ENCODE results near the gene KRT84. TPM values are rescaled to one million over a fixed set of nuclear protein-coding genes. Genes with fewer than 3 reads are reported as not detected.

The KRT84 gene
- total RNA-seq, 1 donor from 2014 or later, result not detected

DNA sequence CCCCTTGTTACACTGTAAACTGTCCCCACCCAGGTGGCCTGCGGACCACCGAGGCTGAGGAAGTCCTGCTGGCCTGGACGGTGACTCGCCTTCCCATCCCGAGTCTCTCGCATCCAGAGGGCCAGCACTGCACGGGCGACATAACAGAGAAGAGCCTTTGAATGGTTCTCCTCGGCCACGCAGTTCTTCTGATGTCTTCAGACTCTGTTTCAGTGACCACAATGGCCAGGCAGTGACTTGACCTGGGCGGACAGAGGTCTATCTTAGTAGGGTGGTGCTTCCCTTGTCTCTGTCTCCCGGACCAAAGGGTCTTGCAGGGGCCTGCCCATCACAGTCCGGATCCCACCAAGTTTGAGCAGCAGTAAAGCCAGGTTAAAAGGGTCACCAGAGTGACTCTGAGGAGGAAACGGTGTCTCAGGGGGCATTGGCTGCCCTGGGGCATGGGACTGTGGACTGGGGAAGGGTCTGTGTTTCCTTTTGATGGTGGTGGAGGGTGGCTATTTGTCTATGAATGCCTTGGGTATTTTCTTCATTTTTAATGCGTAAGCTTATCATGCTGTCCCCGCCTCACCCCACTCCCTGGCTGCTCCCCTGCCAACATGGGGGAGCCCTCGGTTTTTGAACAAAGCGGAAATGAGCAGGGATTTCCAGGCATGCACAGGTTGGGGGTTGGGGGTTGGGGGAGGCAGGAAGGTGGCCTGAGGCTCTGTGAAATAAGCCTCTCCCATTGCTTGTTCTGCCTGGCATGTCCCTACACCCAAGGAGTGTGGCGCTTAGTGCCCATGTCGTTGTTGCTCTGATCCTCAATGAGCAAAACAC is 28.5 kb downstream of the KRT84 start:
- TF ChIP-seq, protein P1, sequence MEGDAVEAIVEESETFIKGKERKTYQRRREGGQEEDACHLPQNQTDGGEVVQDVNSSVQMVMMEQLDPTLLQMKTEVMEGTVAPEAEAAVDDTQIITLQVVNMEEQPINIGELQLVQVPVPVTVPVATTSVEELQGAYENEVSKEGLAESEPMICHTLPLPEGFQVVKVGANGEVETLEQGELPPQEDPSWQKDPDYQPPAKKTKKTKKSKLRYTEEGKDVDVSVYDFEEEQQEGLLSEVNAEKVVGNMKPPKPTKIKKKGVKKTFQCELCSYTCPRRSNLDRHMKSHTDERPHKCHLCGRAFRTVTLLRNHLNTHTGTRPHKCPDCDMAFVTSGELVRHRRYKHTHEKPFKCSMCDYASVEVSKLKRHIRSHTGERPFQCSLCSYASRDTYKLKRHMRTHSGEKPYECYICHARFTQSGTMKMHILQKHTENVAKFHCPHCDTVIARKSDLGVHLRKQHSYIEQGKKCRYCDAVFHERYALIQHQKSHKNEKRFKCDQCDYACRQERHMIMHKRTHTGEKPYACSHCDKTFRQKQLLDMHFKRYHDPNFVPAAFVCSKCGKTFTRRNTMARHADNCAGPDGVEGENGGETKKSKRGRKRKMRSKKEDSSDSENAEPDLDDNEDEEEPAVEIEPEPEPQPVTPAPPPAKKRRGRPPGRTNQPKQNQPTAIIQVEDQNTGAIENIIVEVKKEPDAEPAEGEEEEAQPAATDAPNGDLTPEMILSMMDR (IDR thresholded peaks at IDR 0.05; ENCODE audit: insufficient read depth, low read length, poor library complexity, severe bottlenecking), result no peak
- H3K4me3 ChIP-seq (ENCODE audit: low read depth, low read length), result no peak overlapping the region
- no peak for DNase-seq (ENCODE audit: low read depth)
- peaks cover 13% of the 10 kb centered on the region for H3K27me3 ChIP-seq (ENCODE audit: control insufficient read depth, insufficient read depth, low read length)
- no peaks in the 10 kb centered on the region for H3K36me3 ChIP-seq (ENCODE audit: control insufficient read depth, insufficient read depth, low read length)

DNA sequence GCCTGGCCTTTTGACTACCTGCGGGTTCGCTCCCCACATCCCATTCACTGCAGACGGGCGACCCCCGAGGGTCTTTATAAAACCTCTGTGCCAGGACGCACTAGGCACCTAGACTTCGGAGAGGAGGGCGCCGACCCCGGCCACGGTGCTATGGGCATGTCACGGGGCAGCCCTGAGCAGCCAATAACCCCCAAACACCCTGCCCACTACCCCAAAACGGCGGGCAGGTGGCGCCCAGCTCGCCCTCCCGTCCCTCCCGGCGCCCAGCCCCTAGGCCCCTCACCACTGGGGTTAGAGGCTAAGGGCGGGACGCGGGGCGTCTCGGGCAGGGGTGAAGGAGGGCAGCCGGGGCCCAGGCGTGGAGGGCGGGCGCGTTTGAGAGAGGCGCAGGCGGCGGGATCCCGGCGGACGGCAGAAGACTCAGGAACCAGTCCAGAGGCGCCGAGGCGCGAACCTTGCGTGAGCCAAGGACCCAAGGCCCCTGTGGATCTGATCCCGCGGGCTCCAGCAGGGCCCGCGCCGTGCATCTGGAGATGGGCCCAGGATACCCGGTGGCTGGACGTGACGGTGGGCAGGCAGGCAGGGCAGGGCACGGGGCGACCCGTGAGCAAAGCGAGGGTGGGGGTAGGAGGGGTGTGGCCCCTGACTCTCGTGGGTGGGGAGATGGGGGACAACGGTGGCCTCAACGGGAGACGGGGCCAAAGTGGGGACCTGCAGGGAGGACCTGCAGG is 29.3 kb downstream of the KRT84 start:
- H3K4me3 ChIP-seq (ENCODE audit: low read depth, low read length), result no peak overlapping the region
- DNase-seq (ENCODE audit: low read depth), result no peak
- TF ChIP-seq, protein P1 (IDR thresholded peaks at IDR 0.05; ENCODE audit: insufficient read depth, low read length, poor library complexity, severe bottlenecking), result no peak
- peaks cover 13% of the 10 kb centered on the region for H3K27me3 ChIP-seq (ENCODE audit: control insufficient read depth, insufficient read depth, low read length)
- H3K36me3 ChIP-seq (ENCODE audit: control insufficient read depth, insufficient read depth, low read length), result no peaks in the 10 kb centered on the region

DNA sequence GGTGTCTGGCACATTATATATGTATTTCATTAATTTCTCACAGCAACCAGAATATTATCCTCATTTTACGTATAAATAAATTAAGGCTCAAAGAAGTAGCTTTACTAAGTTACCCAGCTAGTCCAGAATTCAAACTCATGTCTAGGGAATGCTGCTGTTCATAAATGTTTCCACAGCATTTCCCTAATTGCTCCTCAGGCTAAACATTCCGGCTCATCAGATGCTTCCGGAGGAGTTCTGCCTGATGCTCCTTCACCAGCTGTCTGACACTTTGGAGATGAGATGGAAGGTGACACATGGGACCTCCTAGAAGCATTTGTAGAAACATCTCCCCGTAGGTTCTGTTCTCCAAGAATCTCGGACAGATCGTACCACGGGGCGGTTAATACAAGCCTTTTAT is 30.3 kb downstream of the KRT84 start:
- Histone ChIP-seq H3K4me3 (ENCODE audit: low read depth, low read length) (no peak overlapping the region), H3K36me3 (ENCODE audit: control insufficient read depth, insufficient read depth, low read length) (no peaks in the 10 kb centered on the region), H3K27me3 (ENCODE audit: control insufficient read depth, insufficient read depth, low read length) (peaks cover 15% of the 10 kb centered on the region)
- TF ChIP-seq, protein P1 (IDR thresholded peaks at IDR 0.05; ENCODE audit: insufficient read depth, low read length, poor library complexity, severe bottlenecking), result no peak
- DNase-seq (ENCODE audit: low read depth), result no peak

DNA sequence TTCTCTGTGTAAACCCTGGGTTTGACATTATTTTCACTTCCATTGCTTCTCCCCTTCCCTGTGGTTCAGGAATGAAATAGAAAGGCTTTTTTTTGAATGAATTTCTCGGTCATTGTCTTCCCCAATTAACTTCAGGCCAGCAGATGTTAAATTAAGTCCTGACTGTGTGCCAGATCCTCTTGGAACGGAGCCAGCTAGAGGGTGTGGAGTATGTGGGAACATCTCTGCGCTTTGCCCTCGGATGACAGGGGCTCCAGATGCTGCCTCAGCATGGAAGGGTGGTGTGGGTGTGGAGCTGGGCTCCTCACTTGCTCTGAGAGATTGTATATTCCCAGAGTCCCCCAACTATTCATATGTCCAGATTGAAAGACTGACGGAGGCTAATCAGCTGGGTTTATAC is 31.3 kb downstream of the KRT84 start:
- H3K36me3 ChIP-seq (ENCODE audit: control insufficient read depth, insufficient read depth, low read length), result no peaks in the 10 kb centered on the region
- peaks cover 15% of the 10 kb centered on the region for H3K27me3 ChIP-seq (ENCODE audit: control insufficient read depth, insufficient read depth, low read length)
- no peak overlapping the region for H3K4me3 ChIP-seq (ENCODE audit: low read depth, low read length)
- TF ChIP-seq, protein P1 (IDR thresholded peaks at IDR 0.05; ENCODE audit: insufficient read depth, low read length, poor library complexity, severe bottlenecking), result no peak
- no peak for DNase-seq (ENCODE audit: low read depth)

DNA sequence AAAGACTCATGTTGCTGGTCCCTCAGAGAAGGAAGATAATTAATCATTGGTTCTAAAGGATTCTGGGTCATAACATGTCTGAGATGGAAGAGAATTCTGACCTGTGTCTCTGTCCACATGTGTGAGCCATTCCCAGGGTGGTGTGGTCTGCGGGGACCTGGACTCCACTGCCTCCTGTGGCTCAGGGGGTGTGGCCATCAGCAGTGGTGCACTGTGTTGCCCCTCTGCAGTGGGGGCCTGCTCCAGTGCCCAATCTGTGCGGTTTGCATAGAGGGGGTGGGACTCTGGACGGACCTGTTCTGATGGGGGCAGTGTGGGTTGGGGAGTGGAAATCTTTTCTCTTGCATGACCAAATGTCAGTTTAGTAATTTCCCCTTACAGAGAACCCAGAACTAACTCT is 31.7 kb downstream of the KRT84 start:
- Histone ChIP-seq H3K4me3 (ENCODE audit: low read depth, low read length) (no peak overlapping the region), H3K27me3 (ENCODE audit: control insufficient read depth, insufficient read depth, low read length) (peaks cover 15% of the 10 kb centered on the region), H3K36me3 (ENCODE audit: control insufficient read depth, insufficient read depth, low read length) (no peaks in the 10 kb centered on the region)
- DNase-seq (ENCODE audit: low read depth), result no peak
- TF ChIP-seq, protein P1 (IDR thresholded peaks at IDR 0.05; ENCODE audit: insufficient read depth, low read length, poor library complexity, severe bottlenecking), result no peak

Data from kidney epithelial cell (primary cell).